Measurements from ENCODE around the gene GOLGA8S.
"Not testable (repeated sequence)": the region's sequence is repeated elsewhere in the genome, so short reads cannot be mapped to it uniquely, and the experiment has no call there.

Gene GOLGA8S, protein sequence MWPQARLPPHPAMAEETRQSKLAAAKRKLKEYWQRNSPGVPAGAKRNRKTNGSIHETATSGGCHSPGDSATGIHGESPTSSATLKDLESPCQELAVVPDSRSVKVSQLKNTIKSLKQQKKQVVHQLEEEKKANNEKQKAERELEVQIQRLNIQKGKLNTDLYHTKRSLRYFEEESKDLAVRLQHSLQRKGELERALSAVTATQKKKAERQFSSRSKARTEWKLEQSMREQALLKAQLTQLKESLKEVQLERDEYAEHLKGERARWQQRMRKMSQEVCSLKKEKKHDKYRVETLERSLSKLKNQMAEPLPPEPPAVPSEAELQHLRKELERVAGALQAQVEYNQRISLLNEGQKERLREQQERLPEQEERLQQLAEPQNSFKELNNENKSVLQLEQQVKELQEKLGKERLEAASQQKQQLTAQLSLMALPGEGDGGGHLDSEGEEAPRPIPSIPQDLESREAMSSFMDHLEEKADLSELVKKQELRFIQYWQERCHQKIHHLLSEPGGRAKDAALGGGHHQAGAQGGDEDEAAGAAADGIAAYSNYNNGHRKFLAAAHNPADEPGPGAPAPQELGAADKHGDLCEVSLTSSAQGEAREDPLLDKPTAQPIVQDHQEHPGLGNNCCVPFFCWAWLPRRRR

DNA sequence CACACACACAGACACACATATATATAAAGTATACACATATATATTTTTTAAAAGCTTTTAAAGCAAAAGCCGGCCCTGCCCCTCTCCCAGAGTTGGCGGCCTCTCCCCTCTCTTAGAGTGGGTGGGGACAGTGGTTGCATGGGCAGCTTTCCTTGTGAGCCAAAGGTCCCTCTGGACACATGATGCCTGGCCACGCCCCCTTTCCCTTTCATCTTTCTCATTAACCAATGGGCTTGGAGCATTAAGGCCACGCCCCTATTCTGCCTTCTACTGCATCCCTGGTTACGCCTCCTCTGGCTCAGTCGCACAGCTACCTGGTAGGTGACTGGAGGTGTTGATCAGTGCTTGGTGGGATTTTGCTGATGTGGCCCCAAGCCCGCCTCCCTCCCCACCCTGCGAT lies at the start of gene GOLGA8S:
TSS of gene GOLGA8S (plus strand) at position 301 of the 400 bp plus-strand sequence. CDS start at position 363, 62 bp downstream.
- H4K20me1 ChIP-seq; H3K9ac ChIP-seq; H3K9me3 ChIP-seq (replicated peaks in 1 of 11); H3K27me3 ChIP-seq; H3K4me3 ChIP-seq; H3K36me3 ChIP-seq; H3K4me2 ChIP-seq; H3K4me1 ChIP-seq; H3K27ac ChIP-seq: not testable (repeated sequence)

DNA sequence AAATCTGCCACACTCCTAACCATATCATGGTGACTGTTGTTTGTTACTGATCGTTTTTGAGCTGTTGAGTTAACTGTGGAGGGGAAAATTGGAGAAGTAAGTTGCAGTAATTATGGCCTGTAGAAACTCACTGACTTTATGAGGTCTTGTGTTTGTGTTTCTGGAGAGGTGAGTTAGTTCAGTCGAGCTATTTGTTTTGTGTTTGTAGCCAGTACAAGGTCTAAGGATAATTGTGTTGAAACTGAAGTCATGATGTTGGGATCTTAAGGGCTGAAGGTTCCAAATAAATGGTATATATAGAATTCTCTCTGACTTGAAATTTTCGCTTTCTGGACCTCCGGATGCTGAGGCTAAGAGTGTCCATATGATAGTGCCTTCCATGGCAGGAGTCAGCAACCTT lies 49.7 kb upstream of the GOLGA8S start:
- H3K4me1 ChIP-seq; H3K36me3 ChIP-seq; H3K27me3 ChIP-seq; H3K4me3 ChIP-seq; H3K9me3 ChIP-seq (replicated peaks in 1 of 11); H4K20me1 ChIP-seq; H3K27ac ChIP-seq; H3K4me2 ChIP-seq; H3K9ac ChIP-seq: not testable (repeated sequence)

DNA sequence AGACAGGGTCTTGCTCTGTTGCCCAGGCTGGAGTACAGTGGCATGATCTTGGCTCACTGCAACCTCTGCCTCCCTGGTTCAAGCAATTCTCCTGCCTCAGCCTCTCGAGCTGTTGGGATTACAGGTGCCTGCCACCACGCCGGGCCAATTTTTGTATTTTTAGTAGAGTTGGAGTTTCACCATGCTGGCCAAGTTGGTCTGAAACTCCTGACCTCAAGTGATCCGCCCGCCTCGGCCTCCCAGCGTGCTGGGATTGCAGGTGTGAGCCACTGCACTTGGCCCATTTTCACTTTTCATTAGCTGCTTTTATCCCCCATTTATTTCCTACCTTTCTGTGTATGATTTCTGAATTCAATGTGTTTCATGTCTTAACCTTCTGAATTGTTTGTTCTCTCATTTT lies 48.6 kb upstream of the GOLGA8S start:
- not testable (repeated sequence) for H3K4me1 ChIP-seq; H3K4me2 ChIP-seq; H4K20me1 ChIP-seq; H3K27me3 ChIP-seq; H3K27ac ChIP-seq; H3K9ac ChIP-seq; H3K36me3 ChIP-seq; H3K4me3 ChIP-seq; H3K9me3 ChIP-seq (replicated peaks in 1 of 11)

DNA sequence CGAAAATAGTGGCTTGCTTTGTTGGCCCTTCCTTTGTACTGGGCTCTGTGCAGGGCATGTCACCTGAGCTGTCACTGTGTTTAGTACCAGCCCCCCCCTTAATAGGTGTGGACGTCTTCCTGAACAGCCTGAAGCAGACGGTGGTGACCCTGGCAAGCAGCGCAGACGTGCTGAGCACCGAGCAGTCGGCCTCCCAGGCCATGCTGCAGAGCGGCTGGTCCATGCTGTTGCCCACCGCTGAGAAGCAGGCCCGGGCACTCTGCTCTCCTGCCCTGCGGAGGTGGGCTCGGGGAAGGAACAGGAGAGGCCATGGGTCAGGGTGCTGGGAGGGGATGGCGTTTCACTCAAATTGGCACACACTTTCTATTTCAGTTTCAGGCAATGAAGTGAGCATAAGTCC lies 43.3 kb upstream of the GOLGA8S start:
- not testable (repeated sequence) for H3K36me3 ChIP-seq; H3K4me3 ChIP-seq; H3K4me1 ChIP-seq; H3K4me2 ChIP-seq; H3K27me3 ChIP-seq; H3K9ac ChIP-seq; H3K9me3 ChIP-seq (replicated peaks in 1 of 11); H4K20me1 ChIP-seq; H3K27ac ChIP-seq

DNA sequence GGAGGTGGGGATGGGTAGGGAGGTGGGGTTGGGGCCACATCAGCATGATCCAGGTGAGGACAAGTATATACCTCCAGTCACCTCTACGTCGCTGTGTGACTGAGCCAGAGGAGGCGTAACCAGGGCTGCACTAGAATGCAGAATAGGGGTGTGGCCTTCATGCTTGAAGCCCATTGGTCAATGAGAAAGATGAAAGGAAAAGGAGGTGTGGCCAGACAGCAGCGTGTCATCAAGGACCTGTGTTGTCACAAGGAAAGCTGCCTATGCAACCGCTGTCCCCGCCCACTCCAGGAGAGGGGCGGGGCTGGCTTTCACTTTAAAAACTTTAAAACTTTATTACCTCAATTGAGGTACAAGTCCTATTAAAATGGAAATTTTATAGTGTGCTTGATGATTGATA lies 20.5 kb upstream of the GOLGA8S start, which contains the start of gene GOLGA6L26:
TSS of gene GOLGA6L26 (minus strand) at position 101 of the 400 bp plus-strand sequence. CDS start at position 40, 61 bp downstream.
- H4K20me1 ChIP-seq; H3K4me1 ChIP-seq; H3K4me2 ChIP-seq; H3K36me3 ChIP-seq; H3K27me3 ChIP-seq; H3K4me3 ChIP-seq; H3K9ac ChIP-seq; H3K9me3 ChIP-seq (replicated peaks in 1 of 11); H3K27ac ChIP-seq: not testable (repeated sequence)

DNA sequence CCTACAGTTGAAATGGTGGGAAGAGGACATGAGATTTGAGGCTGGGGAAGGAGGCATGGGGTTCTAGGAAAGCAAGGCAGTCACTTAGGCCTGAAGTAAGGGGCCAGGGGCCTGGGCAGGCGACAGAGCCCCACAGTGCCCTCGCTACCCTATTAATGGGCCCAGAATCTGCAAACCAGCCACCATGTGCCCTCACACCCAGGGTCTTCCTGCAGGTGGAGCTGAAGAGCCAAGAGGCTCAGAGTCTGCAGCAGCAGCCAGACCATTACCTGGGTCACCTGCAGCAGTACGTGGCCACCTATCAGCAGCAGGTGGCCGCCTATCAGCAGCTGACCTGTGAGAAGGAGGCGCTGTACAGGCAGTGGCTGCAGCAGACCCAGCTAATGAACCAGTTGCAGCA lies 8.1 kb downstream of the GOLGA8S start:
- H3K27ac ChIP-seq, H3K4me3 ChIP-seq, H3K4me2 ChIP-seq: not testable (repeated sequence)

DNA sequence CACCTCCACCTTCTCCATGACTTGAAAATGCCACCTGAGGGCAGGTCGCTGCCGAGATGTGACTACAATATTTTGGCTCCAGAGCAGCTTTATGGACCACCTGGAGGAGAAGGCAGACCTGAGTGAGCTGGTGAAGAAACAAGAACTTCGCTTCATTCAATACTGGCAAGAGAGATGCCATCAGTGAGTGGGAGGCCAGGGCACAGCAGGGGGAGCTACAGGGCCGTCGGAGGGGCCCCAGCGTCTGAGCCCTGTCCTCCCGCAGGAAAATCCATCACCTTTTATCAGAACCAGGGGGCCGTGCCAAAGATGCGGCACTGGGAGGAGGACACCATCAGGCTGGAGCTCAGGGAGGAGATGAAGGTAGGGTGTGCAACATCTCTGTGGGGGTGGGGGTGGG lies 9.7 kb downstream of the GOLGA8S start:
- H3K4me2 ChIP-seq; H3K4me3 ChIP-seq; H3K36me3 ChIP-seq; H3K27ac ChIP-seq; H3K9ac ChIP-seq; H3K4me1 ChIP-seq; H4K20me1 ChIP-seq; H3K9me3 ChIP-seq (replicated peaks in 1 of 11); H3K27me3 ChIP-seq: not testable (repeated sequence)

More for the DNA sequence above, 8.1 kb downstream of the GOLGA8S start:
- not testable (repeated sequence) for H3K9me3 ChIP-seq (replicated peaks in 1 of 11); H3K4me1 ChIP-seq; H3K36me3 ChIP-seq; H4K20me1 ChIP-seq; H3K9ac ChIP-seq; H3K27me3 ChIP-seq

DNA sequence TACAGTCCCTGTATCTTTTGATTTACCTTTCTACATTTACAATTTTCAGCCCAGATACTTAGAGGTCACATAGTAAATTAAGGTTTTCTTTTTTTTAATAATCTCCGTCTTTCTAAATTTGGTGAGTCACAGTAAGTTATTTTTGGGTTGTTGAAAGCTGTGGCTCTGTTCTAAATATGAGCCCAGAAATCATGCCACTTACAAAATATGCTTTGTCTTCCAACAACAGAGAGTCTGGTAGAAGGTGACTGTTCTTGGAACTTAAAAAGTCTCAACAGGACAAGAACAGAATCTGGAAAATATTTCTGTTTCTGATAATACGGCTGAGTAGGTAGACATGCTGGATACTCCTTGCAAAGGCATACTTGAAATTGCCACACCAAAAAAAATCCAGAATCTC lies 16.0 kb downstream of the GOLGA8S start:
- Histone ChIP-seq H3K27me3 (no peaks in the 10 kb centered on the region), H3K36me3 (no peaks in the 10 kb centered on the region), H3K4me2 (peak overlapping the region; percentile 22 to 94 (median 74); a peak in 20 of 22 replicates), H3K4me3 (no peak overlapping the region), H3K27ac (no peak overlapping the region; a peak in 1 of 22 replicates), H3K9me3 (replicated peaks in 1 of 11) (peaks cover 0 to 21% (median 17%) of the 10 kb centered on the region in 11 experiments; a peak in 14 of 22 replicates), H4K20me1 (no peaks in the 10 kb centered on the region), H3K4me1 (peaks cover 22 to 37% (median 31%) of the 10 kb centered on the region in 10 experiments), H3K9ac (no peak overlapping the region)
- no peak for TF ChIP-seq Cebpa-rat (IDR thresholded peaks at IDR 0.05)

DNA sequence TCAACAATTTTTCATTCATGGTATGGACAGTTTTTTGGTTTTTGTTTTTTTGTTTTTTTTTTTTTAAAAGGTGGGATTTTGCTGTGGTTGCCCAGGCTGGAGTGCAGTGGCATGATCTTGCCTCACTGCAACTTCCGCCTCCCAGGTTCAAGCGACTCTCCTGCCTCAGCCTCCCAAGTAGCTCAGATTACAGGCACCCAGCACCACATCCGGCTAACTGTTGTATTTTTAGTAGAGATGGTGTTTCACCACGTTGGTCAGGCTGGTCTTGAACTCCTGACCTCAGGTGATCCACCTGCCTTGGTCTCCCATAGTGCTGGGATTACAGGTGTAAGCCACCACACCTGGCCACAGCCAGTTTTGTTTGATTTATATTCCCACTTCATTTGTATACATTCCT lies 16.6 kb downstream of the GOLGA8S start:
- not testable (repeated sequence) for H4K20me1 ChIP-seq, H3K9ac ChIP-seq, H3K27me3 ChIP-seq, H3K4me3 ChIP-seq, H3K36me3 ChIP-seq
- Histone ChIP-seq H3K4me2 (peak overlapping the region; percentile 21 to 94 (median 74); a peak in 20 of 22 replicates), H3K27ac (peak overlapping the region in 1 of 11 experiments; percentile 43; a peak in 1 of 22 replicates), H3K9me3 (replicated peaks in 1 of 11) (peaks cover 0 to 21% (median 17%) of the 10 kb centered on the region in 11 experiments; a peak in 14 of 22 replicates), H3K4me1 (peaks cover 22 to 39% (median 31%) of the 10 kb centered on the region in 10 experiments)

DNA sequence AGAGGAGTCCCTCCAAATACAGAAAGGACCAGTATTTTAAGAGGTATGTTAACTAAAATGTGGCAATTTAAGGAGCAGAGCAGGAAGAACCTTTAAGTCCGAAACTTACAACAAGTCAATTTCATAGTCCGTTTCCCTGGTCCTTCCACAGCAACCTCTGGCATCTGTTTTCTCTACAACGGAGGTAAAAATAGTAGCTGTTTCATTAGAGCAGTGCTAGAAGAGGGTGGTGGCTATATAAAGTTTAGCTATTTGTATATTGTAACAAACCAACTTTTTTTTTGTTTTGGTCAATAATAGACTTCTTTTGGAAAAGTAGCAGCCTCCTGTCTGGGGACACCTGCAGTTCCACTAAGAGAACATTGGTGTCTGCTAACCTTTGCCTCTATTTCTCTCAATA lies 17.3 kb downstream of the GOLGA8S start:
- H3K36me3 ChIP-seq, H3K27me3 ChIP-seq, H4K20me1 ChIP-seq: not testable (repeated sequence)
- Histone ChIP-seq H3K9ac (peak overlapping the region in 2 of 11 experiments; percentile 15 to 35; a peak in 2 of 22 replicates), H3K4me1 (peaks cover 22 to 39% (median 31%) of the 10 kb centered on the region in 10 experiments), H3K4me3 (peak overlapping the region in 9 of 10 experiments; percentile 1 to 44 (median 28); a peak in 11 of 20 replicates), H3K27ac (peak overlapping the region in 9 of 11 experiments; percentile 10 to 54 (median 31); a peak in 10 of 22 replicates), H3K9me3 (replicated peaks in 1 of 11) (peaks cover 0 to 21% (median 17%) of the 10 kb centered on the region in 11 experiments; a peak in 14 of 22 replicates), H3K4me2 (peak overlapping the region; percentile 68 to 94 (median 74))
